HepG2 (cell line): ENCODE results near the gene CDH1. TPM values are rescaled to one million over a fixed set of nuclear protein-coding genes. Genes with fewer than 3 reads are reported as not detected.

Experiments used
- CBFB ChIP-seq: sonication (generic); formaldehyde crosslinking; IDR thresholded peaks from 2 replicates; pipeline ENCODE4 v1.4.0; 2020; ENCODE audit warnings: missing genetic modification reagents
- KDM6A ChIP-seq: IDR thresholded peaks from 2 replicates; pipeline ENCODE4 v1.6.1; 2016; ENCODE audit warnings: low read depth
- SP5 ChIP-seq: IDR thresholded peaks from 2 replicates; pipeline ENCODE4 v1.6.1; 2016; ENCODE audit warnings: low read depth, borderline replicate concordance
- ZMYM2 ChIP-seq: sonication (generic); formaldehyde crosslinking; IDR thresholded peaks from 2 replicates; pipeline ENCODE4 v1.8.0; 2022; ENCODE audit warnings: mild to moderate bottlenecking, missing genetic modification reagents
- ZNF605 ChIP-seq: sonication (generic); formaldehyde crosslinking; IDR thresholded peaks from 2 replicates; pipeline ENCODE4 v1.8.0; 2022; ENCODE audit warnings: mild to moderate bottlenecking, missing genetic modification reagents
- ZNF713 ChIP-seq: sonication (generic); formaldehyde crosslinking; IDR thresholded peaks from 2 replicates; pipeline ENCODE4 v1.4.0; 2020; ENCODE audit warnings: mild to moderate bottlenecking, missing genetic modification reagents
- ZNF781 ChIP-seq: sonication (generic); formaldehyde crosslinking; IDR thresholded peaks from 2 replicates; pipeline ENCODE4 v1.5.1; 2020; ENCODE audit warnings: borderline replicate concordance, mild to moderate bottlenecking, missing genetic modification reagents; ENCODE audit errors: not compliant biosample characterization
- polyA plus RNA-seq, 8 experiments: library from polyadenylated mRNA; depleted of rRNA in 3 of 8; stranded (reverse) in 7 of 8; unstranded in 1 of 8; fragments of >200 nt; fragmentation: Illumina TruSeq in 4 of 8; extraction: Trizol in 4 of 8; gene quantifications; 2 replicates each; pipeline versions ENCODE4 v1.2.1 to v1.2.3, GENCODE V29; 2011 to 2016; ENCODE audit warnings: low read depth in 4 of 8, missing spikeins in 1 of 8, mixed read lengths in 1 of 8; ENCODE audit not compliant: insufficient read depth in 1 of 8
- total RNA-seq, 5 experiments: library from RNA; depleted of rRNA; stranded (reverse); fragments of >200 nt; fragmentation: Illumina TruSeq; extraction: Trizol; gene quantifications; 2 replicates each; pipeline ENCODE4 v1.2.3, GENCODE V29; 2016; ENCODE audit warnings: low read depth in 1 of 5
- TF ChIP-seq, protein P1 (sequence below): sonication (generic); formaldehyde crosslinking; IDR thresholded peaks from 2 replicates; pipeline ENCODE4 v1.5.1; 2020; ENCODE audit warnings: mild to moderate bottlenecking, missing genetic modification reagents, borderline replicate concordance
- TF ChIP-seq, protein P2 (sequence below): sonication (generic); formaldehyde crosslinking; conservative IDR thresholded peaks from 2 replicates; pipeline ENCODE4 v1.4.0; 2020; ENCODE audit warnings: missing genetic modification reagents
- TF ChIP-seq, protein P3 (sequence below): sonication (generic); formaldehyde crosslinking; IDR thresholded peaks from 2 replicates; pipeline ENCODE4 v1.4.0; 2020; ENCODE audit warnings: missing genetic modification reagents, borderline replicate concordance
- TF ChIP-seq, protein P4 (sequence below): sonication (generic); formaldehyde crosslinking; IDR thresholded peaks from 2 replicates; pipeline ENCODE4 v1.8.0; 2022; ENCODE audit warnings: low read depth, missing genetic modification reagents
- TF ChIP-seq, protein P5 (sequence below): sonication (generic); formaldehyde crosslinking; IDR thresholded peaks from 2 replicates; pipeline ENCODE4 v1.8.0; 2022; ENCODE audit warnings: missing genetic modification reagents, low read depth, mild to moderate bottlenecking, borderline replicate concordance

Gene CDH1
- total and polyA plus RNA-seq, 2 of the 13 experiments (the other 11 are each of a cell fraction or from before 2014, with no cell fraction given), result 0.95 to 9.8 TPM

DNA sequence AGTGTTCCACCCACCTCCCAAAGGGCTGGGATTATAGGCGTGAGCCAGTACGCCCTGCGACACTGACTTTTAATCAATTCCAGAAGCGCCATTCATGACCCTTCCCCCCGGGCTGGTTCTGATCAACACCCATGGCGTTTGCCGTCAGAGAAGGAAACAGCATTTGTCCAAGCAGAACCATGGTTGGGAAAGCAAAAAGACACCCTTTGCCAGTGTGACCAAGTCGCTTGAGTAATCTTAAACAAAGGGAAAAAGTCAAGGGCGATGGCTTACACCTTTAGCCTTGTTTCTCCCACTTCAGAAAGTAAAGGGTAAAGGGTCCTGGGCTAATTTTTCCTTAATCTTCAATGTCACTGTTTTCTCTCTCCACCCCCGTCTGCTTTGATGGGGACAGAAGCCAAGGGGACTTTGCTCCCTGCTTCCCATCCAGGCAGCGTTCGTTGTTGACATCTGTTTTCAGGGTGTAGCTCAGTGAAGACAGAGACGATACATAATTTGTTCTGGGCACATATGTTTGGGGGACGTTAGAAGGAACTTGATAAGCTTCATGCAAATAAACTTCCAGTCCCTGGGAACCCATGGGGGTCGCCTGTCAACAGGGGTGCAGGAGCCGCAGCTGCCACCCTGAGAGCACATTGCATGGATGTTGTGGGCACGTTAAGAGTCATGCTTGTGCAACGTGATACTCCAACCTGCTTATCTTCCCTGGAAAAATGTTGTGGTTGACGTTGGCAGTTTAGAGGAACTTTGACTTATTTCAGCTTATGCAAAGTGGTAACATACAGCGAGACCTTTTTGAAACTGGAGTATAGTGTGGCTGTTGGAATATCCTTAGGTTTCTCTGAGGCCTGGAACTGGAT, 55.6 kb downstream of the CDH1 start (continued):
- TF ChIP-seq, protein P1, sequence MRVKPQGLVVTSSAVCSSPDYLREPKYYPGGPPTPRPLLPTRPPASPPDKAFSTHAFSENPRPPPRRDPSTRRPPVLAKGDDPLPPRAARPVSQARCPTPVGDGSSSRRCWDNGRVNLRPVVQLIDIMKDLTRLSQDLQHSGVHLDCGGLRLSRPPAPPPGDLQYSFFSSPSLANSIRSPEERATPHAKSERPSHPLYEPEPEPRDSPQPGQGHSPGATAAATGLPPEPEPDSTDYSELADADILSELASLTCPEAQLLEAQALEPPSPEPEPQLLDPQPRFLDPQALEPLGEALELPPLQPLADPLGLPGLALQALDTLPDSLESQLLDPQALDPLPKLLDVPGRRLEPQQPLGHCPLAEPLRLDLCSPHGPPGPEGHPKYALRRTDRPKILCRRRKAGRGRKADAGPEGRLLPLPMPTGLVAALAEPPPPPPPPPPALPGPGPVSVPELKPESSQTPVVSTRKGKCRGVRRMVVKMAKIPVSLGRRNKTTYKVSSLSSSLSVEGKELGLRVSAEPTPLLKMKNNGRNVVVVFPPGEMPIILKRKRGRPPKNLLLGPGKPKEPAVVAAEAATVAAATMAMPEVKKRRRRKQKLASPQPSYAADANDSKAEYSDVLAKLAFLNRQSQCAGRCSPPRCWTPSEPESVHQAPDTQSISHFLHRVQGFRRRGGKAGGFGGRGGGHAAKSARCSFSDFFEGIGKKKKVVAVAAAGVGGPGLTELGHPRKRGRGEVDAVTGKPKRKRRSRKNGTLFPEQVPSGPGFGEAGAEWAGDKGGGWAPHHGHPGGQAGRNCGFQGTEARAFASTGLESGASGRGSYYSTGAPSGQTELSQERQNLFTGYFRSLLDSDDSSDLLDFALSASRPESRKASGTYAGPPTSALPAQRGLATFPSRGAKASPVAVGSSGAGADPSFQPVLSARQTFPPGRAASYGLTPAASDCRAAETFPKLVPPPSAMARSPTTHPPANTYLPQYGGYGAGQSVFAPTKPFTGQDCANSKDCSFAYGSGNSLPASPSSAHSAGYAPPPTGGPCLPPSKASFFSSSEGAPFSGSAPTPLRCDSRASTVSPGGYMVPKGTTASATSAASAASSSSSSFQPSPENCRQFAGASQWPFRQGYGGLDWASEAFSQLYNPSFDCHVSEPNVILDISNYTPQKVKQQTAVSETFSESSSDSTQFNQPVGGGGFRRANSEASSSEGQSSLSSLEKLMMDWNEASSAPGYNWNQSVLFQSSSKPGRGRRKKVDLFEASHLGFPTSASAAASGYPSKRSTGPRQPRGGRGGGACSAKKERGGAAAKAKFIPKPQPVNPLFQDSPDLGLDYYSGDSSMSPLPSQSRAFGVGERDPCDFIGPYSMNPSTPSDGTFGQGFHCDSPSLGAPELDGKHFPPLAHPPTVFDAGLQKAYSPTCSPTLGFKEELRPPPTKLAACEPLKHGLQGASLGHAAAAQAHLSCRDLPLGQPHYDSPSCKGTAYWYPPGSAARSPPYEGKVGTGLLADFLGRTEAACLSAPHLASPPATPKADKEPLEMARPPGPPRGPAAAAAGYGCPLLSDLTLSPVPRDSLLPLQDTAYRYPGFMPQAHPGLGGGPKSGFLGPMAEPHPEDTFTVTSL, result peak; percentile 98
- TF ChIP-seq ZNF605 (peak; percentile 67; the same call in 1 of the 2 replicates), KDM6A (CRISPR knock-in tag) (peak; percentile 97), SP5 (CRISPR knock-in tag) (peak; percentile 97), CBFB (CRISPR knock-in tag) (peak; percentile 80), ZNF713 (no peak), ZNF781 (CRISPR knock-in tag) (peak; percentile 50), ZMYM2 (CRISPR knock-in tag) (peak; percentile 76; the same call in 1 of the 2 replicates)
- TF ChIP-seq, protein P2, sequence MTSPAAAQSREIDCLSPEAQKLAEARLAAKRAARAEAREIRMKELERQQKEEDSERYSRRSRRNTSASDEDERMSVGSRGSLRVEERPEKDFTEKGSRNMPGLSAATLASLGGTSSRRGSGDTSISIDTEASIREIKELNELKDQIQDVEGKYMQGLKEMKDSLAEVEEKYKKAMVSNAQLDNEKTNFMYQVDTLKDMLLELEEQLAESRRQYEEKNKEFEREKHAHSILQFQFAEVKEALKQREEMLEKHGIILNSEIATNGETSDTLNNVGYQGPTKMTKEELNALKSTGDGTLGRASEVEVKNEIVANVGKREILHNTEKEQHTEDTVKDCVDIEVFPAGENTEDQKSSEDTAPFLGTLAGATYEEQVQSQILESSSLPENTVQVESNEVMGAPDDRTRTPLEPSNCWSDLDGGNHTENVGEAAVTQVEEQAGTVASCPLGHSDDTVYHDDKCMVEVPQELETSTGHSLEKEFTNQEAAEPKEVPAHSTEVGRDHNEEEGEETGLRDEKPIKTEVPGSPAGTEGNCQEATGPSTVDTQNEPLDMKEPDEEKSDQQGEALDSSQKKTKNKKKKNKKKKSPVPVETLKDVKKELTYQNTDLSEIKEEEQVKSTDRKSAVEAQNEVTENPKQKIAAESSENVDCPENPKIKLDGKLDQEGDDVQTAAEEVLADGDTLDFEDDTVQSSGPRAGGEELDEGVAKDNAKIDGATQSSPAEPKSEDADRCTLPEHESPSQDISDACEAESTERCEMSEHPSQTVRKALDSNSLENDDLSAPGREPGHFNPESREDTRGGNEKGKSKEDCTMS, result no peak
- TF ChIP-seq, protein P3, sequence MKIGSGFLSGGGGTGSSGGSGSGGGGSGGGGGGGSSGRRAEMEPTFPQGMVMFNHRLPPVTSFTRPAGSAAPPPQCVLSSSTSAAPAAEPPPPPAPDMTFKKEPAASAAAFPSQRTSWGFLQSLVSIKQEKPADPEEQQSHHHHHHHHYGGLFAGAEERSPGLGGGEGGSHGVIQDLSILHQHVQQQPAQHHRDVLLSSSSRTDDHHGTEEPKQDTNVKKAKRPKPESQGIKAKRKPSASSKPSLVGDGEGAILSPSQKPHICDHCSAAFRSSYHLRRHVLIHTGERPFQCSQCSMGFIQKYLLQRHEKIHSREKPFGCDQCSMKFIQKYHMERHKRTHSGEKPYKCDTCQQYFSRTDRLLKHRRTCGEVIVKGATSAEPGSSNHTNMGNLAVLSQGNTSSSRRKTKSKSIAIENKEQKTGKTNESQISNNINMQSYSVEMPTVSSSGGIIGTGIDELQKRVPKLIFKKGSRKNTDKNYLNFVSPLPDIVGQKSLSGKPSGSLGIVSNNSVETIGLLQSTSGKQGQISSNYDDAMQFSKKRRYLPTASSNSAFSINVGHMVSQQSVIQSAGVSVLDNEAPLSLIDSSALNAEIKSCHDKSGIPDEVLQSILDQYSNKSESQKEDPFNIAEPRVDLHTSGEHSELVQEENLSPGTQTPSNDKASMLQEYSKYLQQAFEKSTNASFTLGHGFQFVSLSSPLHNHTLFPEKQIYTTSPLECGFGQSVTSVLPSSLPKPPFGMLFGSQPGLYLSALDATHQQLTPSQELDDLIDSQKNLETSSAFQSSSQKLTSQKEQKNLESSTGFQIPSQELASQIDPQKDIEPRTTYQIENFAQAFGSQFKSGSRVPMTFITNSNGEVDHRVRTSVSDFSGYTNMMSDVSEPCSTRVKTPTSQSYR (CRISPR knock-in tag), result peak; percentile 72; the same call in 1 of the 2 replicates
- TF ChIP-seq, protein P4, sequence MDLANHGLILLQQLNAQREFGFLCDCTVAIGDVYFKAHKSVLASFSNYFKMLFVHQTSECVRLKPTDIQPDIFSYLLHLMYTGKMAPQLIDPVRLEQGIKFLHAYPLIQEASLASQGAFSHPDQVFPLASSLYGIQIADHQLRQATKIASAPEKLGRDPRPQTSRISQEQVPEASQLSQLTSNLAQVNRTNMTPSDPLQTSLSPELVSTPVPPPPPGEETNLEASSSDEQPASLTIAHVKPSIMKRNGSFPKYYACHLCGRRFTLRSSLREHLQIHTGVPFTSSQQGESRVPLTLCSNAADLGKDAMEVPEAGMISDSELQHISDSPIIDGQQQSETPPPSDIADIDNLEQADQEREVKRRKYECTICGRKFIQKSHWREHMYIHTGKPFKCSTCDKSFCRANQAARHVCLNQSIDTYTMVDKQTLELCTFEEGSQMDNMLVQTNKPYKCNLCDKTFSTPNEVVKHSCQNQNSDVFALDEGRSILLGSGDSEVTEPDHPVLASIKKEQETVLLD, result 0 out of 2 replicates have a peak, but pooled peaks have one; percentile 56
- TF ChIP-seq, protein P5, sequence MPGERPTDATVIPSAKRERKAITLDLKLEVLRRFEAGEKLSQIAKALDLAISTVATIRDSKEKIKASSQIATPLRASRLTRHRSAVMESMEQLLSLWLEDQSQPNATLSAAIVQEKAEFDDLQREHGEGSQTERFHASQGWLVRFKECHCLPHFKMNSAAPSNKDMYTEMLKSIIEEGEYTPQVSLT, result no peak
